Measurements from ENCODE around the gene KRT33A.

KRT33A gene

DNA sequence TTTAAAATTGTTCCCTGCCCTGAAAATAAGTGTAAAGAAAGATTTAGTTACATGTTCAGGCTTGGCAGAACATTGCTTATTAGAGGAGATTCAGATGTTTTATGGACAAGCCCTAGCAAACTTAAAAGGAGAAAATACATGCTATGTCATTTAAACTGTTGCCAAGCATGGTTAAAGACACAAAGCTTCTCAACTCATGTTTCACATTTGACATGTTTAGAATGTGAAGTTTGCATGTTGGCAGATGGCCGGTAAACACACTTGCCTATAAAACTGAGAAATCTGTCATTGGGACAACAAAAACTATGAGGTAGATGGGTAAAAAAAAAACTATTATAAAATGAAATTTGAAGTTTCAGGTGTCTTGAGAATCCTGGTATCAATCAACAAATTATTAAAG lies 53.8 kb downstream of the KRT33A start:
- no peaks in the 10 kb centered on the region for H4K20me1 ChIP-seq (ENCODE audit: low read depth, low read length)
- no peaks in the 10 kb centered on the region for H3F3A ChIP-seq (ENCODE audit: insufficient read depth)
- no peak overlapping the region for H3K27ac ChIP-seq (ENCODE audit: low read depth, low read length)
- no peaks in the 10 kb centered on the region for H3K27me3 ChIP-seq (ENCODE audit: low read length)
- H3K4me2 ChIP-seq (ENCODE audit: low read depth, low read length, poor library complexity, severe bottlenecking), result no peak overlapping the region
- H3K4me3 ChIP-seq (ENCODE audit: insufficient read depth, low read length, poor library complexity, severe bottlenecking), result no peak overlapping the region
- H3K9me2 ChIP-seq (replicated peaks; ENCODE audit: insufficient read depth, low read length), result no peaks in the 10 kb centered on the region
- no peaks in the 10 kb centered on the region for H3K36me3 ChIP-seq (ENCODE audit: low read length)
- no peak overlapping the region for H3K9ac ChIP-seq (ENCODE audit: low read length)
- TF ChIP-seq, protein P1, sequence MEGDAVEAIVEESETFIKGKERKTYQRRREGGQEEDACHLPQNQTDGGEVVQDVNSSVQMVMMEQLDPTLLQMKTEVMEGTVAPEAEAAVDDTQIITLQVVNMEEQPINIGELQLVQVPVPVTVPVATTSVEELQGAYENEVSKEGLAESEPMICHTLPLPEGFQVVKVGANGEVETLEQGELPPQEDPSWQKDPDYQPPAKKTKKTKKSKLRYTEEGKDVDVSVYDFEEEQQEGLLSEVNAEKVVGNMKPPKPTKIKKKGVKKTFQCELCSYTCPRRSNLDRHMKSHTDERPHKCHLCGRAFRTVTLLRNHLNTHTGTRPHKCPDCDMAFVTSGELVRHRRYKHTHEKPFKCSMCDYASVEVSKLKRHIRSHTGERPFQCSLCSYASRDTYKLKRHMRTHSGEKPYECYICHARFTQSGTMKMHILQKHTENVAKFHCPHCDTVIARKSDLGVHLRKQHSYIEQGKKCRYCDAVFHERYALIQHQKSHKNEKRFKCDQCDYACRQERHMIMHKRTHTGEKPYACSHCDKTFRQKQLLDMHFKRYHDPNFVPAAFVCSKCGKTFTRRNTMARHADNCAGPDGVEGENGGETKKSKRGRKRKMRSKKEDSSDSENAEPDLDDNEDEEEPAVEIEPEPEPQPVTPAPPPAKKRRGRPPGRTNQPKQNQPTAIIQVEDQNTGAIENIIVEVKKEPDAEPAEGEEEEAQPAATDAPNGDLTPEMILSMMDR (IDR thresholded peaks at IDR 0.05; ENCODE audit: insufficient read depth, low read length, poor library complexity, severe bottlenecking), result no peak
- no peak for TF ChIP-seq EZH2phosphoT487 (conservative IDR thresholded peaks at IDR 0.05; ENCODE audit: low read length)
- no peak overlapping the region for H2AFZ ChIP-seq (ENCODE audit: low read depth, low read length, severe bottlenecking)
- no peaks in the 10 kb centered on the region for H3K9me3 ChIP-seq (ENCODE audit: insufficient read depth, low read length)
- no peaks in the 10 kb centered on the region for H3K79me2 ChIP-seq (ENCODE audit: insufficient read depth, low read length)
